Measurements from ENCODE around the gene SUMO2.

DNA sequence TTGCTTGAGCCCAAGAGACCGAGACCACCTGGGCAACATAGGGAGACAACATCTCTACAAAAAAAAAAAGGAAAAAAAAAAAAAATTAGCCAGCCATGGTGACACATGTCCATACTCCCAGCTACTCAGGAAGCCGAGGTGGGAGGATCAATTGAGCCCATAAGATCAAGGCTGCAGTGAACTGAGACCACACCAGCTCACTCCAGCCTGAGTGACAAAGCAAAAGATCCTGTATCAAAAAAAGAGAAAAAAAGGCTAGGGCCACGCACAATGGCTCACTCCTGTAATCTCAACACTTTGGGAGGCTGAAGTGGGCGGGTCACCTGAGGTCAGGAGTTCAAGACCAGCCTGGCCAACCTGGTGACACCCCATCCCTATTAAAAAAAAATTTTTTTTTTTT, 13.8 kb downstream of the SUMO2 start:
- no peak for TF ChIP-seq CTCF (IDR thresholded peaks at IDR 0.05; ENCODE audit: insufficient read depth, low read depth, low read length)
- no peak for TF ChIP-seq EZH2 (IDR thresholded peaks at IDR 0.05; ENCODE audit: insufficient read depth, low read length)
